ENCODE data around the gene DUSP12.
"Not testable (repeated sequence)": the region's sequence is repeated elsewhere in the genome, so short reads cannot be mapped to it uniquely, and the experiment has no call there.

DUSP12 gene

DNA sequence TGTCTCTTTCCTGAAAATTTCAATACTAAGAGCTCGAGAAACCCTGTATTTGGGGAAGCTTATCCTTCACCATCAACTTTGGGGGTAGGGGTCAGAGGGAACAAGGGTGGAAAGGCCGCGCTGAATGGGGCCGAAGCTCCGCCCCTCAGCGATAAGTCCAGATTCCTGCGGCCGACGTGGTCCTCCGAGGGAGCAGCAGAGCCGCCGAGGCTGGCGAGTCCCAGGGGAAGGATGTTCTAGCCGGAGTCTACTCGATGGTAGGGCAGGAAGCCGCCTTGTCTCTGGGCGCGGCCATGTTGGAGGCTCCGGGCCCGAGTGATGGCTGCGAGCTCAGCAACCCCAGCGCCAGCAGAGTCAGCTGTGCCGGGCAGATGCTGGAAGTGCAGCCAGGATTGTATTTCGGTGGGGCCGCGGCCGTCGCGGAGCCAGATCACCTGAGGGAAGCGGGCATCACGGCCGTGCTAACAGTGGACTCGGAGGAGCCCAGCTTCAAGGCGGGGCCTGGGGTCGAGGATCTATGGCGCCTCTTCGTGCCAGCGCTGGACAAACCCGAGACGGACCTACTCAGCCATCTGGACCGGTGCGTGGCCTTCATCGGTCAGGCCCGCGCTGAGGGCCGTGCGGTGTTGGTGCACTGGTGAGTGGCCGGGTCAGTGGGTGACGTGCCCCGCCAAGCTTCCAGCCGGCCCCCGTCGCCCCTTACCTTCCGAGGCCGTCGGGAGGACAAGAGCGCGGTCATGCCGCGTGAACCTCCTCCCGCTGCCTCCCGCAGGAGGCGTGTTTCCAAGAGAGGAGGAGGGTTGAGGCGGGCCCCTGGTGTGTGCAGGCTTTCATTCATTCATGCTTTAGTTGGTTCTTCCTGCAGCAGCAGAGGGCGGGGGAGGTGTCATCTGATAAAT, at the start of gene DUSP12:
DUSP12 (plus strand) TSS at position 278 of the 899 bp plus-strand sequence; CDS start at position 294, 16 bp downstream.
- peak; percentile 80 for DNase-seq (ENCODE audit: low read depth)

GRCh38 chr1:161702250-161702649, 47.3 kb upstream of the DUSP12 start:
- DNase-seq (ENCODE audit: low read depth), result no peak

DNA sequence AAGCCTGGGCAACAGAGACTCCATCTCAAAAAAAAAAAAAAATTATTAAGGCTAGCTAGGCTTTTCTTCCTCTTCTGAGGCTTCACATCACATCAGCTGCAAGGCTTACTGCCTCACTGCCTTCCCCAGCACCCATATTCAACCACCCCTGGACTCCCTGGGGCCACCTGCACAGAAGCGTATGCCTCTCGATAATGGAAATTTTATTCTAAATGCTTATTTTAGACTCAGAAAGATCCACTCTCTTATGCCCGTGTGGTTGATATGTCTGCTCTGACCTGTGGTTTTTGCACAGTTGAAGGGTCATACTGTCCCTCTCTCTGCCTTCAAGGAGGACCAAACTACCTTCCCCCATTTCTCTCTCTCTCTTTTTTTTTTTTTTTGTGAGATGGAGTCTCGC, 44.0 kb upstream of the DUSP12 start:
- DNase-seq (ENCODE audit: low read depth), result no peak

GRCh38 chr1:161706113-161706481, 43.5 kb upstream of the DUSP12 start:
- DNase-seq (ENCODE audit: low read depth), result no peak

- DNase-seq (ENCODE audit: low read depth), result no peak
Measured at GRCh38 chr1:161706482-161707347, 42.9 kb upstream of the DUSP12 start, which contains the start of gene FCRLA. Gene FCRLA (plus strand): TSS chr1:161707229. CDS start chr1:161707265, 36 bp downstream.

GRCh38 chr1:161707503-161707902, 42.1 kb upstream of the DUSP12 start:
- no peak for DNase-seq (ENCODE audit: low read depth)

GRCh38 chr1:161709373-161709772, 40.2 kb upstream of the DUSP12 start:
- DNase-seq (ENCODE audit: low read depth), result no peak

GRCh38 chr1:161710560-161710959, 39.0 kb upstream of the DUSP12 start:
- DNase-seq (ENCODE audit: low read depth), result no peak

DNA sequence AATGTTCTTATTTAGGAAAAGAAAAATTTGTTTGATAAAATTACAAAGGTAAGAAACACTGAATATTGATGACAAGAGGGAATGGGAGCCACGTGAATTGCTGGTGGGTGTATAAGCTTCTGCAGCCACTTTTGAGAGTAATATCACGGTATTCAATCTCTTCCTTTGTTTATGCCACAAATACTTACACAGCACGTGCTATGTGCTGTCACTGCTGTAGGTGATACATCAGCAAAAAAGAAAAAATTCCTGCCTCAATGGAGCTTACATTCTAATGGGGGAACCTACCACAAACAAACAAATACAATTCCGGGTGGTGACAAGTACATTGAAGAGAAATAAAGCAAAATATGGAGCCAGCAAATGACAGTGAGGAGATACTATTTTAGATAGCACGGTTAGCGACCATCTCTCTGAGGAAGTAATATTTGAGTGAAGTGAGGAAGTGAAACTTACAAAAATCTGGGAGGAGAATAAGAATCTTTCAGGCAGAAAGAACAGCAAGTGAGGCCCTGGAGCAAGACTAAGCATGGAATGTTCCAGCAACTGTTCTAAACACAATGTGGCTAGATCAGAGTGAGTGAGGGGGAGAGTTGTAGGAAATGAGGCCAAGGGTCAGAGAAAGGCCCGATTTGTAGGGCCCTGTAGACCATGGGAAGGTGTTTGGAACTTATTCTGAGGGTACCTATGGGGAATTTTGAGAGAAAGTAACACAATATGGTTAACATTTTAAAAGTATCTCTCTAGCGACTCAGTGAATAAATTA, 30.8 kb upstream of the DUSP12 start:
- DNase-seq (ENCODE audit: low read depth), result no peak

DNA sequence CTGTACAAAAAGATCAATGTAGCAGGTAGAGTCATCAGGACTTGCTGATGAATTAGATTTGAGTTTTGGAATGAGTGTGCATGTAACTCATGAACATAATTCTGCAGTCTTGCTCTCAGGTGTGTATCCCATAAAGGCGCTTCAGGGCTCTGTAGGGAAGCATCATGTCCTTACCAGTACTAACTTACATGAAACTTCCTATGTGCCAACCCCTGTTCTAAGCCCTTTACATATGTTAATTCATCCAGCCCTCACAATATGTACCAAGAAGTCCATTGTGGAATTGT, 30.3 kb upstream of the DUSP12 start:
- DNase-seq (ENCODE audit: low read depth), result no peak

DNA sequence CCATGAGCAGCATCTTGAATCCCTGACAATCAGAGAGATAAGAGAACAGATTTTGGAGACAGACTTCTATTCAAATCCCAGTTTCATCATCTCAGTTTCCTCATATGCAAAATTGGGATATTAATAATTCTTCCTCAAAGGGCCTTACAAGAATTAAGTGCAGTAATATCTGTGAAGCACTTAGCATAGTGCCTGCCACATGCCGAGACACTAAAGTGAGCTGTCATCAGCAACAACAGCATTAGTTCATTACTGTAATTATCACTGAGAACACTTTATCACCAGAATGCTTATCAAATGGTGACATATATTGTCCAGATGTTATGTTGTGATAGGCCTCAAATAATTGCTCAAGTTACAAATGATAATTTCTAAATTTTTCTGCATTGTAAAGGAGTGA, 29.2 kb upstream of the DUSP12 start:
- DNase-seq (ENCODE audit: low read depth), result no peak

GRCh38 chr1:161720956-161721737, 28.4 kb upstream of the DUSP12 start, which contains the start of gene FCRLB:
Gene FCRLB (plus strand): TSS chr1:161721544. CDS start chr1:161722673, 1,129 bp downstream.
- no peak for DNase-seq (ENCODE audit: low read depth)

- DNase-seq (ENCODE audit: low read depth), result no peak
Measured at GRCh38 chr1:161721738-161722343, 27.7 kb upstream of the DUSP12 start.

DNA sequence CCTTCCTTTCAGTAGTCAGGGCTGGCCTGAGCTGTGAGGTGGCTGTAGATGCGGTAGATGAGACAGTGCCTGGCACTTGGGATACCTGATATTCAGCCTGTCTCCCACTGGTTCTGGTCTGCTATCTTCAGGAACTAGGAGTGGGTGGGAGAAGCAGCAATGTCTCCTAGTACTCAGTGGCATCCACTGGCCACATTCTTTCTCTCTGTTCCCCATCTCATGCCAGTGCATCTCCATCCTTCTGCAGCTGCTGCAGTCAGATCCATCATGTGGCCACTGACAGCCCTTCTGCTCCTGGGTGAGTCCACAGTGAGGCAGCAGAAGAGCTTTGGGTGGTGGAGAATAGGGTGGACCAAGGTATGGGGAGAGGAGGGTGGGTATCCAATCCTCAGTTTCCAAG, 27.2 kb upstream of the DUSP12 start:
- no peak for DNase-seq (ENCODE audit: low read depth)

DNA sequence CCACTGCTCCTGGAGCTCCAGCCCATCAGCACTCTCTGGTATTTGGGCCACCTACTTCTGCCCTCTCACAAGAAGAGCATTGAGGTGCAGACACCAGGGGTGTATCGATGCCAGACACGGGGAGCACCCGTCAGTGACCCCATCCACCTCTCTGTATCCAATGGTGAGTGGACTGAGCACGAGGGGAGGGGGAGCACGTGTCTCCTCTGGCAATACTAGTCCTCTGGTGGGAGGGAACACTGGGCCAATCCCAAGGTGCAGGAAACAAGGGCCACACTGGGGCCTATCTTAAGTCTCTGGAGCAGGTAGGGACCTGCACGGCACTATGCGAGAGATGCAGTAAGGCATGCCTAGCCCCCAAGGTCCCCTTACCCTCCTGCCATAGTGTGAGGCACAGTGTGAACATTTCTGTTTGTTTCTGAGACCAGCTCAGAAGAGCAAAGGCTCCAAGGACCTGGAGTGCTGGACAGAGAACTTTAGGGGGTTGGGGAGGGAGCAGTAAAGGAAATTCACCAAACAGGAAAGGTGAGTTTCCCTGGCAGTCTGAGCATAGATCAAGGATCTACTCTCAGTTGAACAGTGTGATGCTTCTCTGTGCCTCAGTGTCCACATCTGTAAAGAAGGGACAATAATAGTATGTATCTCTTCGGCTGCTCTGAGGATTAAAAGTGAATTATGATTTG, 26.0 kb upstream of the DUSP12 start:
- no peak for DNase-seq (ENCODE audit: low read depth)

GRCh38 chr1:161725258-161725907, 24.2 kb upstream of the DUSP12 start:
- not testable (repeated sequence) for DNase-seq (ENCODE audit: low read depth)

GRCh38 chr1:161725908-161726472, 23.6 kb upstream of the DUSP12 start:
- DNase-seq (ENCODE audit: low read depth), result no peak

GRCh38 chr1:161726473-161727255, 22.9 kb upstream of the DUSP12 start:
- DNase-seq (ENCODE audit: low read depth), result peak; percentile 54
